Endothelial cell of umbilical vein (primary cell): ENCODE measurements around the gene FER. TPM values are rescaled to one million over a fixed set of nuclear protein-coding genes. Genes with fewer than 3 reads are reported as not detected.

Source experiments
- BruUV-seq: library from RNA; stranded (reverse); fragments of 400-500 nt; replicated peaks from 2 replicates; lab custom pipeline; 2021; lab: Mats Ljungman, UMichigan
- CTCF ChIA-PET: fragments of 300-600, 350-600 bp; sonication (Branson Sonifier 250); formaldehyde crosslinking; loops from one replicate; lab custom pipeline; 2021; ENCODE audit warnings: antibody characterized with exemption, inconsistent platforms; lab: Charles Lee
- POLR2A ChIA-PET: fragments of 300-600, 350-600 bp; sonication (Branson Sonifier 250); formaldehyde crosslinking; loops from one replicate; lab custom pipeline; 2021; ENCODE audit warnings: antibody characterized with exemption, inconsistent platforms; lab: Charles Lee
- DNase-seq: peaks from one replicate; pipeline ENCODE4 v3.0.0-alpha.2; 2011; ENCODE audit warnings: low read depth, low spot score
- FAIRE-seq: peaks from 2 replicates; lab custom pipeline; 2011; peaks lifted over from hg19 to GRCh38; lab: Jason Lieb, UNC
- H2AFZ ChIP-seq: 2 replicates; pipeline ENCODE4 v1.6.0; 2012; ENCODE audit warnings: low read depth, low read length, control low read depth, inconsistent platforms
- H3K27ac ChIP-seq: 2 replicates; pipeline ENCODE4 v1.5.1; 2011; ENCODE audit warnings: low read depth, mild to moderate bottlenecking, control low read depth, low read length, moderate library complexity; ENCODE audit not compliant: insufficient read depth
- H3K27me3 ChIP-seq, 2 experiments: 2 replicates each; pipeline versions ENCODE4 v1.6.0 to v1.6.1; 2011; ENCODE audit warnings: low read length in 2 of 2, mixed read lengths in 1 of 2; ENCODE audit not compliant: control insufficient read depth in 2 of 2, insufficient read depth in 2 of 2
- H3K36me3 ChIP-seq, 2 experiments: 2 replicates in 1 of 2; 3 replicates in 1 of 2; pipeline ENCODE4 v1.5.1; 2011; ENCODE audit warnings: low read length in 2 of 2, mild to moderate bottlenecking in 1 of 2, moderate library complexity in 1 of 2; ENCODE audit not compliant: control insufficient read depth in 2 of 2, insufficient read depth in 2 of 2; ENCODE audit errors: extremely low read depth in 1 of 2
- H3K4me1 ChIP-seq: 3 replicates; pipeline ENCODE4 v1.5.1; 2011; ENCODE audit warnings: mild to moderate bottlenecking, low read length; ENCODE audit not compliant: control insufficient read depth, insufficient read depth; ENCODE audit errors: extremely low read depth
- H3K4me2 ChIP-seq: 2 replicates; pipeline ENCODE4 v1.6.1; 2011; ENCODE audit warnings: low read length, control low read depth, mixed read lengths; ENCODE audit not compliant: insufficient read depth
- H3K4me3 ChIP-seq, 3 experiments: fragments of 200-600 bp in 1 of 3; sonication (generic), shearing (Covaris generic) in 1 of 3; replicated peaks in 1 of 3; 2 replicates each; pipeline ENCODE4 v1.5.1; 2011 to 2016; ENCODE audit warnings: control low read depth in 3 of 3, low read length in 3 of 3, mild to moderate bottlenecking in 2 of 3, inconsistent platforms in 1 of 3, low read depth in 1 of 3, moderate library complexity in 1 of 3; ENCODE audit not compliant: insufficient read depth in 1 of 3
- H3K79me2 ChIP-seq: 2 replicates; pipeline ENCODE4 v1.6.0; 2012; ENCODE audit warnings: low read length, inconsistent platforms; ENCODE audit not compliant: control insufficient read depth, insufficient read depth
- H3K9ac ChIP-seq: replicated peaks from 2 replicates; pipeline ENCODE3; 2011; ENCODE audit warnings: low read length, control low read depth; ENCODE audit not compliant: insufficient read depth; ENCODE audit errors: extremely low read depth
- H3K9me1 ChIP-seq: replicated peaks from 3 replicates; pipeline ENCODE4 v1.6.0; 2011; ENCODE audit warnings: mild to moderate bottlenecking, low read length; ENCODE audit not compliant: control insufficient read depth, insufficient read depth; ENCODE audit errors: extremely low read depth
- H3K9me3 ChIP-seq: replicated peaks from 2 replicates; pipeline ENCODE4 v1.5.1; 2012; ENCODE audit warnings: low read length, inconsistent platforms; ENCODE audit not compliant: control insufficient read depth, insufficient read depth
- H4K20me1 ChIP-seq: replicated peaks from 2 replicates; pipeline ENCODE3; 2011; ENCODE audit warnings: mild to moderate bottlenecking, low read length; ENCODE audit not compliant: control insufficient read depth, insufficient read depth; ENCODE audit errors: extremely low read depth
- MYC ChIP-seq: IDR thresholded peaks from one replicate; pipeline ENCODE4 v1.6.1; 2011; ENCODE audit warnings: mild to moderate bottlenecking, low read depth, low read length
- dilution Hi-C: fragments of 300-500 bp; cut with MboI; formaldehyde crosslinking; loops from one replicate; pipeline ENCODE4 v1.15.0; 2019; ENCODE audit warnings: low sequenced_read_pairs; ENCODE audit not compliant: extremely low pct_ligation_motif_present
- intact Hi-C: fragments of 100-400 bp; cut with micrococcal nuclease; formaldehyde crosslinking; loops from one replicate; pipeline ENCODE4 v1.10.0; 2022
- polyA plus RNA-seq, 4 experiments: library from polyadenylated mRNA; depleted of rRNA in 3 of 4; stranded (reverse) in 3 of 4; unstranded in 1 of 4; fragments of >200 nt; gene quantifications; 2 replicates each; pipeline versions ENCODE4 v1.2.1 to v1.2.3, GENCODE V29; 2011 to 2012; ENCODE audit warnings: missing spikeins in 1 of 4
- small RNA-seq: library from RNA; depleted of rRNA; stranded (forward); fragments of <200 nt; gene quantifications from one replicate; pipeline ENCODE3, GENCODE V24; 2012; ENCODE audit warnings: low replicate concordance, low read depth; ENCODE audit not compliant: insufficient read depth, insufficient read length
- total RNA-seq: library from RNA; stranded (reverse); gene quantifications from 2 replicates; pipeline ENCODE4 v1.2.3, GENCODE V29; 2021

Gene FER
- total and polyA plus RNA-seq, 2 donors (not counting 3 experiments of a cell fraction or from before 2014, with no cell fraction given): 2.3 to 27.5 TPM

DNA sequence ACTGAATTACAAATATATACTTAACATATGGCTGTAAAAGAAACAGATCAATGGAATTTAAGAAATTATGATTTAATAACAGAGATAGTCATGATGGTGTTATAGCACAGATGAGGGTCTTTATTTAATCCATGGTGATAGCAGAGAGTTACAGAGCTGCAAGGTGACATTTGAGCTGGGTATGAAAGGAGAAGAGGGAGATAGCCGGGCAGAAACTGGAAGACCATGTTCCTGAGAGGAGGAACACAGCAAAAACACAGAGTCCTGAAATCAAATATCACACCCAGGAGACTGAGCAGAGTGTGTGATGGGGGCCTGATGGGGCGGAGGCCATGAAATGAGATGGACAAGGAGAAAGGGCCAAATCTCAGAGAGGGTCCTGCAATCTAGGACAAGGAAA is 498.7 kb downstream of the FER start:
- FAIRE-seq: no peak
- Histone ChIP-seq H2AFZ (no peak overlapping the region), H3K9me1 (no peaks in the 10 kb centered on the region), H3K9me3 (no peaks in the 10 kb centered on the region), H3K36me3 (no peaks in the 10 kb centered on the region), H3K4me2 (no peak overlapping the region), H3K9ac (no peak overlapping the region), H3K27me3 (no peaks in the 10 kb centered on the region), H3K79me2 (no peaks in the 10 kb centered on the region), H3K27ac (no peak overlapping the region), H3K4me1 (no peaks in the 10 kb centered on the region), H3K4me3 (no peak overlapping the region), H4K20me1 (no peaks in the 10 kb centered on the region)
- dilution Hi-C loops (no loop called here), intact Hi-C loops (no loop called here)
- ChIA-PET POLR2A (no interaction called here), CTCF (no interaction called here)
- no peak for TF ChIP-seq MYC
- no TSS peak for BruUV-seq
- DNase-seq: no peak

Small RNAs within 50 kb of the gene (small RNA-seq; reads per million reads assigned to genes)
- not detected for gene AC109481.1
- not detected for gene RF00019
- not detected for gene RNU6-47P
